K562 (cell line): ENCODE measurements around the gene LAMTOR1. TPM values are rescaled to one million over a fixed set of nuclear protein-coding genes. Genes with fewer than 3 reads are reported as not detected.

Experiments used
- ATAC-seq: fragments of 200-7000 bp; cut with Tn5 transposase; 3 replicates; pipeline ENCODE4 v1.9.1; 2020; ENCODE audit warnings: moderate library complexity
- BruUV-seq: library from RNA; stranded (reverse); fragments of 400-500 nt; replicated peaks from 2 replicates; lab custom pipeline; 2021; lab: Mats Ljungman, UMichigan
- CTCF ChIA-PET: fragments of 300-600 bp; formaldehyde crosslinking; extraction: SDS; loops from one replicate; lab custom pipeline; 2021; ENCODE audit warnings: low intra/inter-chr PET ratio; lab: Yijun Ruan, JAX
- POLR2A ChIA-PET: fragments of 300-600, 350-650 bp; sonication (Branson Sonifier 250); formaldehyde crosslinking; extraction: SDS; loops from one replicate; lab custom pipeline; 2021; ENCODE audit warnings: antibody characterized with exemption, inconsistent platforms; lab: Yijun Ruan, JAX
- DNase-seq, 4 experiments: peaks; one replicate each; pipeline versions ENCODE4 v3.0.0 to v3.0.0-alpha.2; 2011 to 2018; ENCODE audit warnings: low spot score in 3 of 4, mixed read lengths in 3 of 4; ENCODE audit errors: extremely low read depth in 1 of 4
- FAIRE-seq: peaks from 2 replicates; lab custom pipeline; 2011; peaks lifted over from hg19 to GRCh38; lab: Jason Lieb, UNC
- H2AFZ ChIP-seq: 2 replicates; pipeline ENCODE4 v1.6.0; 2011; ENCODE audit warnings: low read depth, low read length, control low read depth, inconsistent platforms
- H3K27ac ChIP-seq: fragments of 200-600 bp; 3 replicates; pipeline ENCODE4 v1.8.0; 2011; ENCODE audit warnings: low read depth, mild to moderate bottlenecking, control low read depth, inconsistent platforms, low read length, moderate library complexity, mixed read lengths; ENCODE audit errors: extremely low read depth
- H3K27me3 ChIP-seq, 2 experiments: fragments of 300-600 bp in 1 of 2; 2 replicates in 1 of 2; 3 replicates in 1 of 2; pipeline versions ENCODE4 v1.6.0 to v1.8.0; 2011; ENCODE audit warnings: inconsistent platforms in 2 of 2, low read length in 2 of 2, mild to moderate bottlenecking in 1 of 2, mixed read lengths in 1 of 2, moderate library complexity in 1 of 2; ENCODE audit not compliant: control insufficient read depth in 2 of 2, insufficient read depth in 2 of 2
- H3K36me3 ChIP-seq: fragments of 300-600 bp; 3 replicates; pipeline ENCODE4 v1.8.0; 2011; ENCODE audit warnings: mild to moderate bottlenecking, low read length, inconsistent platforms; ENCODE audit not compliant: control insufficient read depth, insufficient read depth
- H3K4me1 ChIP-seq, 2 experiments: fragments of 200-600 bp in 1 of 2; replicated peaks in 1 of 2; 2 replicates in 1 of 2; 3 replicates in 1 of 2; pipeline versions ENCODE4 v1.5.1 to v1.8.0; 2011; ENCODE audit warnings: inconsistent platforms in 2 of 2, low read length in 2 of 2, mild to moderate bottlenecking in 1 of 2, mixed read lengths in 1 of 2, moderate library complexity in 1 of 2; ENCODE audit not compliant: control insufficient read depth in 2 of 2, insufficient read depth in 2 of 2
- H3K4me2 ChIP-seq: 2 replicates; pipeline ENCODE4 v1.6.1; 2011; ENCODE audit warnings: low read length, control low read depth, inconsistent platforms, mixed read lengths; ENCODE audit not compliant: insufficient read depth
- H3K4me3 ChIP-seq: fragments of 200-600 bp; sonication (generic), shearing (Covaris generic); 2 replicates; pipeline ENCODE4 v1.5.1; 2016; ENCODE audit warnings: control low read depth, inconsistent platforms
- H3K79me2 ChIP-seq: fragments of 200-600 bp; 3 replicates; pipeline ENCODE4 v1.8.0; 2011; ENCODE audit warnings: low read length, inconsistent platforms; ENCODE audit not compliant: control insufficient read depth, insufficient read depth
- H3K9ac ChIP-seq, 2 experiments: 2 replicates each; pipeline versions ENCODE4 v1.6.0 to v1.6.1; 2011; ENCODE audit warnings: low read depth in 2 of 2, low read length in 2 of 2, control low read depth in 1 of 2, inconsistent platforms in 1 of 2, mild to moderate bottlenecking in 1 of 2, mixed read lengths in 1 of 2; ENCODE audit not compliant: insufficient read depth in 1 of 2
- H3K9me1 ChIP-seq: one replicate; pipeline ENCODE4 v1.6.0; 2011; ENCODE audit warnings: inconsistent platforms, mild to moderate bottlenecking, low read length, moderate library complexity; ENCODE audit not compliant: control insufficient read depth, insufficient read depth
- H3K9me3 ChIP-seq: replicated peaks from 2 replicates; pipeline ENCODE4 v1.5.1; 2011; ENCODE audit warnings: low read depth, low read length, inconsistent platforms; ENCODE audit not compliant: control insufficient read depth, insufficient read depth
- H4K20me1 ChIP-seq: replicated peaks from 2 replicates; pipeline ENCODE4 v1.6.1; 2011; ENCODE audit warnings: low read length, inconsistent platforms, mixed read lengths; ENCODE audit not compliant: control insufficient read depth, insufficient read depth
- NCOA6 ChIP-seq: fragments of 450-650 bp; IDR thresholded peaks from 2 replicates; pipeline ENCODE4 v1.6.1; 2017; ENCODE audit warnings: mild to moderate bottlenecking
- NELFE ChIP-seq: IDR thresholded peaks from 2 replicates; pipeline ENCODE4 v1.6.1; 2011; ENCODE audit warnings: mild to moderate bottlenecking; ENCODE audit not compliant: insufficient read depth, insufficient read length
- PTTG1 ChIP-seq: fragments of 450-650 bp; IDR thresholded peaks from 2 replicates; pipeline ENCODE4 v1.6.1; 2016; ENCODE audit warnings: low read depth, mild to moderate bottlenecking, missing genetic modification characterization, missing compliant biosample characterization
- SP2 ChIP-seq: IDR thresholded peaks from 2 replicates; pipeline ENCODE4 v1.6.1; 2011; ENCODE audit warnings: mild to moderate bottlenecking, low read depth, low read length, moderate library complexity; ENCODE audit not compliant: poor library complexity, severe bottlenecking; ENCODE audit errors: extremely low read depth
- TCF7 ChIP-seq: sonication (generic); IDR thresholded peaks from 2 replicates; pipeline ENCODE4 v1.6.1; 2016; ENCODE audit warnings: antibody characterized with exemption, borderline replicate concordance
- TEAD1 ChIP-seq, 2 experiments: fragments of 450-650 bp in 1 of 2; sonication (generic) in 1 of 2; formaldehyde crosslinking; IDR thresholded peaks; 2 replicates each; pipeline versions ENCODE4 v1.4.0 to v1.8.0; 2020 to 2022; ENCODE audit warnings: mild to moderate bottlenecking in 2 of 2, missing genetic modification reagents in 1 of 2
- ZNF12 ChIP-seq: sonication (generic); formaldehyde crosslinking; IDR thresholded peaks from 2 replicates; pipeline ENCODE4 v1.4.0; 2020; ENCODE audit warnings: mild to moderate bottlenecking, missing genetic modification reagents
- ZNF232 ChIP-seq: sonication (generic); formaldehyde crosslinking; IDR thresholded peaks from 2 replicates; pipeline ENCODE4 v1.8.0; 2022; ENCODE audit warnings: mild to moderate bottlenecking, missing genetic modification reagents
- ZNF764 ChIP-seq: fragments of 250-450 bp; sonication (Bioruptor Pico); IDR thresholded peaks from 2 replicates; pipeline ENCODE4 v1.4.0; 2020; ENCODE audit warnings: low read depth, mild to moderate bottlenecking, moderate library complexity
- WGBS: fragments of 100-300 bp; shearing (Covaris generic); methylation state at CpG from one replicate; pipeline ENCODE4 v1.1.6; 2016; ENCODE audit warnings: low coverage, mixed read lengths; ENCODE audit not compliant: insufficient coverage; ENCODE audit errors: missing lambda C conversion rate; 5-methylcytosine and 5-hydroxymethylcytosine counted together
- in situ Hi-C: fragments of 300-500 bp; cut with MboI; formaldehyde crosslinking; loops from 4 replicates; pipeline ENCODE4 v1.15.0; 2018; ENCODE audit warnings: inconsistent platforms, mixed read lengths
- intact Hi-C: fragments of 100-400 bp; cut with micrococcal nuclease; formaldehyde crosslinking; loops from 2 replicates; pipeline ENCODE4 v1.14.2; 2022
- polyA plus RNA-seq, 8 experiments: library from polyadenylated mRNA; depleted of rRNA in 4 of 8; stranded (reverse) in 5 of 8; unstranded in 3 of 8; fragments of >200 nt; fragmentation: Nextera tagmentation in 2 of 8; fragmentation: Illumina TruSeq in 1 of 8; extraction: Ambion mirVana in 2 of 8; extraction: Trizol in 1 of 8; gene quantifications; 2 replicates each; pipeline versions ENCODE4 v1.2.1 to v1.2.3, GENCODE V29; 2011 to 2014; ENCODE audit warnings: inconsistent platforms in 1 of 8, missing spikeins in 1 of 8
- total RNA-seq, 7 experiments: library from RNA; depleted of rRNA in 6 of 7; stranded (reverse); fragments of >200 nt in 6 of 7; fragmentation: Illumina TruSeq in 2 of 7; extraction: Trizol in 2 of 7; gene quantifications; 2 replicates each; pipeline versions ENCODE4 v1.2.1 to v1.2.3, GENCODE V29; 2011 to 2021; ENCODE audit warnings: low replicate concordance in 1 of 7
- TF ChIP-seq, protein P1 (sequence below): fragments of 450-650 bp; IDR thresholded peaks from 2 replicates; pipeline ENCODE4 v1.6.1; 2017; ENCODE audit warnings: antibody characterized with exemption, mild to moderate bottlenecking
- TF ChIP-seq, protein P2 (sequence below): sonication (generic); formaldehyde crosslinking; IDR thresholded peaks from 2 replicates; pipeline ENCODE4 v1.8.1; 2023; ENCODE audit warnings: mild to moderate bottlenecking, missing genetic modification reagents
- TF ChIP-seq, protein P3 (sequence below), 3 experiments: fragments of 200-800 bp in 1 of 3; fragments of 250-450 bp in 1 of 3; fragments of 450-650 bp in 1 of 3; sonication (Bioruptor Pico) in 1 of 3; sonication (Bioruptor generic) in 1 of 3; formaldehyde crosslinking in 1 of 3; IDR thresholded peaks; 2 replicates each; pipeline versions ENCODE4 v1.6.1 to v1.8.0; 2016 to 2022; ENCODE audit warnings: mild to moderate bottlenecking in 2 of 3, missing genetic modification characterization in 2 of 3, missing compliant biosample characterization in 1 of 3, moderate library complexity in 1 of 3

LAMTOR1 gene
- total and polyA plus RNA-seq, 9 of the 15 experiments (the other 6 are each of a cell fraction or from before 2014, with no cell fraction given): 62.6 to 104 (median 85.3) TPM

DNA sequence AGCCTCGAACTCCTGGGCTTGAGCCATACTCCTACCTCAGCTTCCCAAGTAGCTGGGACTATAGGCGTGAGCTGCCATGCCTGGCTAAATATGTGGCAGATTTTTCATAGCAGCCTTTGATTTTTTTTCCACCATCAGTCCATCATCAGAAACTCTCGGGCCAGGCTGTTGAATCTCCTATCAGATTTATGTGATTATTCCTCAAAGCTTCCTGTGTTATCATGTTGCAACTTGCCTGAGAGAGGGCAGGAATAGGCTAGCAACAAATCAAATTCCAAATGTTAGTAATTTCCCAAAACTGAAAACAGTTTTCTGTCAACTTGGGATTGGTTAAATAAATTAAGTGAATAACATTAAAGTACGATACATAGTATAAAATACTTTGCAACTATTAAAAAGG, 19.0 kb downstream of the LAMTOR1 start:
- peaks cover 10% of the 10 kb centered on the region for H3K79me2 ChIP-seq
- H3K4me2 ChIP-seq: no peak overlapping the region
- peaks cover 5% of the 10 kb centered on the region; the same call in 1 of the 2 replicates for H4K20me1 ChIP-seq
- FAIRE-seq (no peak), ATAC-seq (no peak), DNase-seq (no peak)
- intact Hi-C loops (no loop called here), in situ Hi-C loops (no loop called here)
- no peaks in the 10 kb centered on the region for H3K9me3 ChIP-seq
- POLR2A ChIA-PET: interaction anchor here (0.6 to 3.2 kb wide), 3 partner anchors 11 to 22 kb away, joined by 3 to 12 read pairs (median 3); partner anchors contain the start of gene TOMT
- no TSS peak for BruUV-seq
- no peak overlapping the region for H3K27ac ChIP-seq
- 53% methylated on average over 4 of the region's 4 CpGs for WGBS
- H3K4me1 ChIP-seq: peaks cover 6 to 12% of the 10 kb centered on the region in 2 experiments; a peak in 3 of 5 replicates
- peaks cover 14% of the 10 kb centered on the region for H3K36me3 ChIP-seq
- CTCF ChIA-PET: no interaction called here
- no peaks in the 10 kb centered on the region for H3K9me1 ChIP-seq
- H3K9ac ChIP-seq: no peak overlapping the region
- no peak overlapping the region for H3K4me3 ChIP-seq
- no peaks in the 10 kb centered on the region for H3K27me3 ChIP-seq
- no peak overlapping the region for H2AFZ ChIP-seq
- TF ChIP-seq, protein P1, sequence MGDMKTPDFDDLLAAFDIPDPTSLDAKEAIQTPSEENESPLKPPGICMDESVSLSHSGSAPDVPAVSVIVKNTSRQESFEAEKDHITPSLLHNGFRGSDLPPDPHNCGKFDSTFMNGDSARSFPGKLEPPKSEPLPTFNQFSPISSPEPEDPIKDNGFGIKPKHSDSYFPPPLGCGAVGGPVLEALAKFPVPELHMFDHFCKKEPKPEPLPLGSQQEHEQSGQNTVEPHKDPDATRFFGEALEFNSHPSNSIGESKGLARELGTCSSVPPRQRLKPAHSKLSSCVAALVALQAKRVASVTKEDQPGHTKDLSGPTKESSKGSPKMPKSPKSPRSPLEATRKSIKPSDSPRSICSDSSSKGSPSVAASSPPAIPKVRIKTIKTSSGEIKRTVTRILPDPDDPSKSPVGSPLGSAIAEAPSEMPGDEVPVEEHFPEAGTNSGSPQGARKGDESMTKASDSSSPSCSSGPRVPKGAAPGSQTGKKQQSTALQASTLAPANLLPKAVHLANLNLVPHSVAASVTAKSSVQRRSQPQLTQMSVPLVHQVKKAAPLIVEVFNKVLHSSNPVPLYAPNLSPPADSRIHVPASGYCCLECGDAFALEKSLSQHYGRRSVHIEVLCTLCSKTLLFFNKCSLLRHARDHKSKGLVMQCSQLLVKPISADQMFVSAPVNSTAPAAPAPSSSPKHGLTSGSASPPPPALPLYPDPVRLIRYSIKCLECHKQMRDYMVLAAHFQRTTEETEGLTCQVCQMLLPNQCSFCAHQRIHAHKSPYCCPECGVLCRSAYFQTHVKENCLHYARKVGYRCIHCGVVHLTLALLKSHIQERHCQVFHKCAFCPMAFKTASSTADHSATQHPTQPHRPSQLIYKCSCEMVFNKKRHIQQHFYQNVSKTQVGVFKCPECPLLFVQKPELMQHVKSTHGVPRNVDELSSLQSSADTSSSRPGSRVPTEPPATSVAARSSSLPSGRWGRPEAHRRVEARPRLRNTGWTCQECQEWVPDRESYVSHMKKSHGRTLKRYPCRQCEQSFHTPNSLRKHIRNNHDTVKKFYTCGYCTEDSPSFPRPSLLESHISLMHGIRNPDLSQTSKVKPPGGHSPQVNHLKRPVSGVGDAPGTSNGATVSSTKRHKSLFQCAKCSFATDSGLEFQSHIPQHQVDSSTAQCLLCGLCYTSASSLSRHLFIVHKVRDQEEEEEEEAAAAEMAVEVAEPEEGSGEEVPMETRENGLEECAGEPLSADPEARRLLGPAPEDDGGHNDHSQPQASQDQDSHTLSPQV: no peak
- TF ChIP-seq NCOA6: no peak
- no peak for TF ChIP-seq ZNF232 (CRISPR knock-in tag)
- no peak for TF ChIP-seq TEAD1 (CRISPR knock-in tag; IDR thresholded peaks at IDR 0.05)
- TF ChIP-seq TCF7: no peak
- TF ChIP-seq SP2: no peak
- TF ChIP-seq, protein P2, sequence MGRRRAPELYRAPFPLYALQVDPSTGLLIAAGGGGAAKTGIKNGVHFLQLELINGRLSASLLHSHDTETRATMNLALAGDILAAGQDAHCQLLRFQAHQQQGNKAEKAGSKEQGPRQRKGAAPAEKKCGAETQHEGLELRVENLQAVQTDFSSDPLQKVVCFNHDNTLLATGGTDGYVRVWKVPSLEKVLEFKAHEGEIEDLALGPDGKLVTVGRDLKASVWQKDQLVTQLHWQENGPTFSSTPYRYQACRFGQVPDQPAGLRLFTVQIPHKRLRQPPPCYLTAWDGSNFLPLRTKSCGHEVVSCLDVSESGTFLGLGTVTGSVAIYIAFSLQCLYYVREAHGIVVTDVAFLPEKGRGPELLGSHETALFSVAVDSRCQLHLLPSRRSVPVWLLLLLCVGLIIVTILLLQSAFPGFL (CRISPR knock-in tag): no peak
- no peak for TF ChIP-seq ZNF12 (CRISPR knock-in tag)
- TF ChIP-seq, protein P3, sequence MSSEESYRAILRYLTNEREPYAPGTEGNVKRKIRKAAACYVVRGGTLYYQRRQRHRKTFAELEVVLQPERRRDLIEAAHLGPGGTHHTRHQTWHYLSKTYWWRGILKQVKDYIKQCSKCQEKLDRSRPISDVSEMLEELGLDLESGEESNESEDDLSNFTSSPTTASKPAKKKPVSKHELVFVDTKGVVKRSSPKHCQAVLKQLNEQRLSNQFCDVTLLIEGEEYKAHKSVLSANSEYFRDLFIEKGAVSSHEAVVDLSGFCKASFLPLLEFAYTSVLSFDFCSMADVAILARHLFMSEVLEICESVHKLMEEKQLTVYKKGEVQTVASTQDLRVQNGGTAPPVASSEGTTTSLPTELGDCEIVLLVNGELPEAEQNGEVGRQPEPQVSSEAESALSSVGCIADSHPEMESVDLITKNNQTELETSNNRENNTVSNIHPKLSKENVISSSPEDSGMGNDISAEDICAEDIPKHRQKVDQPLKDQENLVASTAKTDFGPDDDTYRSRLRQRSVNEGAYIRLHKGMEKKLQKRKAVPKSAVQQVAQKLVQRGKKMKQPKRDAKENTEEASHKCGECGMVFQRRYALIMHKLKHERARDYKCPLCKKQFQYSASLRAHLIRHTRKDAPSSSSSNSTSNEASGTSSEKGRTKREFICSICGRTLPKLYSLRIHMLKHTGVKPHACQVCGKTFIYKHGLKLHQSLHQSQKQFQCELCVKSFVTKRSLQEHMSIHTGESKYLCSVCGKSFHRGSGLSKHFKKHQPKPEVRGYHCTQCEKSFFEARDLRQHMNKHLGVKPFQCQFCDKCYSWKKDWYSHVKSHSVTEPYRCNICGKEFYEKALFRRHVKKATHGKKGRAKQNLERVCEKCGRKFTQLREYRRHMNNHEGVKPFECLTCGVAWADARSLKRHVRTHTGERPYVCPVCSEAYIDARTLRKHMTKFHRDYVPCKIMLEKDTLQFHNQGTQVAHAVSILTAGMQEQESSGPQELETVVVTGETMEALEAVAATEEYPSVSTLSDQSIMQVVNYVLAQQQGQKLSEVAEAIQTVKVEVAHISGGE (CRISPR knock-in tag; IDR thresholded peaks at IDR 0.05): no peak
- no peak for TF ChIP-seq NELFE
- TF ChIP-seq ZNF764: no peak
- no peak for TF ChIP-seq PTTG1 (tag)
